ENCODE results near the gene LEP.

The LEP gene

DNA sequence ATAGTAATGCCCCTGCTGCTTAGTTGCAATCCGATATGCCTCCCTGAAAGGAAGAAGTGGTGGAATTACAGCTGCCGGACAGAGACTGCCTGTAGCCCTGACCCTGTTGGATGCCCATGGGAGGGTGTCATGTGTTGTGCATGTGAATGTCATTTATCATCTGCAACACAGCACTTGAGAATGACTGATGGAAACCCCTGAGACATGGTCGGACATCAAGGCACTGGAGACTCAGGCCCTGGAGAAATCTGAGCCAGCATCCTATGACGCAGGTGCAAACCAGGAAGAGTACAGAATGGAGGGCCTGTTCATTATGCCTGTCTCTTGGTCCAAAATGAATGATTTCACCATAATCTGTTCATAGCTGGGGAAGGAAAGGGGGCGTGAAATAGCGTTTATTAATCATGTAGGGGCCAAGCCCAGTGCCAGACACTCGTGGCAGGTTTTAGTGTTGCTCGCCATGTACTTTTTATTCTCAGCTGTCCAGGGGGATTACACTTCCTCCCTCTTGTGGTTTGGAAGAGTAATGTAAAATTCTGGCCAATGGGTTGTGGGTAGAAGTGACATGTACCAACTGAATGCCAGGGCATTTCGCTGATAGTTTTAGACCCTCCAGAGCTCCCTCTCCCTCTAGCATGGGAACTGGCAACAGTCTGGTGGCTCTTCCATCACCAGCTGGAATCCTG lies 23.0 kb upstream of the LEP start:
- TF ChIP-seq, protein P1, sequence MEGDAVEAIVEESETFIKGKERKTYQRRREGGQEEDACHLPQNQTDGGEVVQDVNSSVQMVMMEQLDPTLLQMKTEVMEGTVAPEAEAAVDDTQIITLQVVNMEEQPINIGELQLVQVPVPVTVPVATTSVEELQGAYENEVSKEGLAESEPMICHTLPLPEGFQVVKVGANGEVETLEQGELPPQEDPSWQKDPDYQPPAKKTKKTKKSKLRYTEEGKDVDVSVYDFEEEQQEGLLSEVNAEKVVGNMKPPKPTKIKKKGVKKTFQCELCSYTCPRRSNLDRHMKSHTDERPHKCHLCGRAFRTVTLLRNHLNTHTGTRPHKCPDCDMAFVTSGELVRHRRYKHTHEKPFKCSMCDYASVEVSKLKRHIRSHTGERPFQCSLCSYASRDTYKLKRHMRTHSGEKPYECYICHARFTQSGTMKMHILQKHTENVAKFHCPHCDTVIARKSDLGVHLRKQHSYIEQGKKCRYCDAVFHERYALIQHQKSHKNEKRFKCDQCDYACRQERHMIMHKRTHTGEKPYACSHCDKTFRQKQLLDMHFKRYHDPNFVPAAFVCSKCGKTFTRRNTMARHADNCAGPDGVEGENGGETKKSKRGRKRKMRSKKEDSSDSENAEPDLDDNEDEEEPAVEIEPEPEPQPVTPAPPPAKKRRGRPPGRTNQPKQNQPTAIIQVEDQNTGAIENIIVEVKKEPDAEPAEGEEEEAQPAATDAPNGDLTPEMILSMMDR (IDR thresholded peaks at IDR 0.05; ENCODE audit: extremely low read depth, insufficient read depth, missing control alignments) = no peak
- in situ Hi-C loops (cut with MboI; ENCODE audit: low pct_unique_long_range_greater_than_20kb, low sequenced_read_pairs, unreplicated experiment) = loop anchor here (25.0 kb wide), 1 partner anchor 506 kb away; no protein-coding TSS in a partner anchor
- no peak for DNase-seq (ENCODE audit: low spot score)

DNA sequence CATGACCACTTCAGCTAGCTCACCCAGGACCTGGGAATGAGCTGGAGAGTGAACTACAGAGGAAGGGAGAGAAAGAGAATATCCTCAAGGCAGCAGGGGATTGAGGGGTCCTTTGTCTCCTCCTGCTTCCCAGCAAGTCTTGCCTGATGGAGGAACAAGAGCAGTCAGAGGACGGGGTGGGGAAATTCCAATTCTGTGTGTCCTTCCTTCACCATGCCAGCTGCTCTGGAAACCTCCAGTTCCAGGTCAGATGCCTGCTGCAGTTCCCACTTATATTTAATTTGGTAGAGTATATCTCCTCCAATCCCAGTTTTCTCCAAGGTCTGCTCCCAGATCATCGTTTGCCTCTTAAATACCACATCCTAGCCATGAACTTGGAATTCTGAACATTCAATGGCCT lies 21.4 kb upstream of the LEP start:
- in situ Hi-C loops (cut with MboI; ENCODE audit: low pct_unique_long_range_greater_than_20kb, low sequenced_read_pairs, unreplicated experiment) = loop anchor here (25.0 kb wide), 1 partner anchor 507 kb away; no protein-coding TSS in a partner anchor
- DNase-seq (ENCODE audit: low spot score) = no peak
- TF ChIP-seq, protein P1 (IDR thresholded peaks at IDR 0.05; ENCODE audit: extremely low read depth, insufficient read depth, missing control alignments) = no peak

DNA sequence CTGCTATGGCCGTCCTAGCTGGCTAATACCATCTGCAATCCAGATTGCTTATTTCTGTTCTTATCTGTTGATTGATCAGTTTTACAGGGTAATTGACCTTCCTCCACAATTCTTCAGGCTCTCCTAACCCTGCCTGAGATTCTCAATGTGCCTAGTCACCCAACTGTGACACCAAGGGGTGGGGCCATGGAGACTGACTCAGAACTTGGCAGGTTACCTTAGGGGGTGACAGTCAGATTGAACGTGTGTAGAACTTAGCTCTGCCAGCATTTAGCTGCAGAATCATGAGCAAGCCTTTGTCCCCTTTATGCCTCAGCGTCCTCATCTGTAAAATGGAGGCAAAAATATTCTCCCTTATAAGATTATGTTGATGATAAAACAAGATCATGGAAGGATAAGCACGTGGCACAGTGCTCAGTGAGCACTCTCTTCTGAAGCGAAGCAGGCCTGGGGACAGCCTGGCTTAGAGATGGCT lies 19.1 kb upstream of the LEP start:
- in situ Hi-C loops (cut with MboI; ENCODE audit: low pct_unique_long_range_greater_than_20kb, low sequenced_read_pairs, unreplicated experiment) = loop anchor here (25.0 kb wide), 1 partner anchor 510 kb away; no protein-coding TSS in a partner anchor
- TF ChIP-seq, protein P1 (IDR thresholded peaks at IDR 0.05; ENCODE audit: extremely low read depth, insufficient read depth, missing control alignments) = no peak
- no peak for DNase-seq (ENCODE audit: low spot score)

DNA sequence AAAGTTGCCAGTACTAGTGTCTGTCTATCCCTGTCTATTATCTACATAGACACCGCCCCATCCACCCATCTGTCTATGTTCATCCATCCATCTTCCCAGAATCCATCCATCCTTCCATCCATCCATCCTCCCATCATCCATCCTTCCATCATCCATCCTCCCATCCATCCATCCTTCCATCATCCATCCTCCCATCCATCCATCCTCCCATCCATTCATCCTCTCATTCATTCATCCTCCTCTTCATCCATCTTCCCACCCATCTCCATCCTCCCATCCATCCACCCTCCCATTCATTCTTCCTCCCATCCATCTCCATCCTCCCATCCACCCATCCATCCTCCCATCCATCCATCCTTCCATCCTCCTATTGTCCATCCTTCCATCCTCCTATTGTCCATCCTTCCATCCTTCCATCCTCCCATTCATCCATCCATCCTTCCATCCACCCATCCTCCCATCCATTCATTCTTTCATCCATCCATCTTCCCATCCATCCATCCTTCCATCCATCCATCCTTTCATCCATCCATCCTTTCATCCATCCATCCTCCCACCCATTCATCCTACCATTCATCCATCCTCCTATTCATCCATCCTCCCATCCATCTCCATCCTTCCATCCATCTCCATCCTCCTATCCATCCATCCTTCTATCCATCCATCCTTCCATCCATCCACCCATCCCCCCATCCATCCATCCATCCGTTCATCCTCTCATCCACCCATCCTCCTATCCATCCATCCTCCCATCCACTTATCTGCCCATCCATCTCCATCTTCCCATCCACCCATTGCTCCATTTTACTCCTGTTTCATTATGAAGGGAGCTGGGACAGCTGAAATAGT lies 14.7 kb upstream of the LEP start:
- no peak for DNase-seq (ENCODE audit: low spot score)
- TF ChIP-seq, protein P1 (IDR thresholded peaks at IDR 0.05; ENCODE audit: extremely low read depth, insufficient read depth, missing control alignments) = no peak
- in situ Hi-C loops (cut with MboI; ENCODE audit: low pct_unique_long_range_greater_than_20kb, low sequenced_read_pairs, unreplicated experiment) = no loop called here

DNA sequence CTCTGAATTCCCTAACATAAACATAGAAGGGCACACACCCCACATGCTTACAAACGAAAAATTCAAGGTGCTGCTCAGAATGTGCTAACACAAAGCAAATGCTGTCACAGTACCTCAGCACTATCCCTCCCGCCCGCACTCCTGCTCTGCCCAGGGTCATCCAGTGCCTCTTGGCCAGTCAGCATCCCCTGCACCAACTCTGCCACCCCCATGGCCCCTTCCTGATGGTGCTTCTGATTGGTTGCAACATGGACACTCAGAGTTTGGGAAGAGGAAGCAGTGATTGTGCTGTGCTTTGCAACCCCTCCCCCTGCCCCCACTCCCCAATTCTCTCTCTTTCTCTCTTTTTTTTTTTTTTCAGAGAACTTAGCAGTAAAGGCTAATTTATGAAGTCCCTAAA lies 13.8 kb upstream of the LEP start:
- in situ Hi-C loops (cut with MboI; ENCODE audit: low pct_unique_long_range_greater_than_20kb, low sequenced_read_pairs, unreplicated experiment) = no loop called here
- DNase-seq (ENCODE audit: low spot score) = no peak
- TF ChIP-seq, protein P1 (IDR thresholded peaks at IDR 0.05; ENCODE audit: extremely low read depth, insufficient read depth, missing control alignments) = no peak

DNA sequence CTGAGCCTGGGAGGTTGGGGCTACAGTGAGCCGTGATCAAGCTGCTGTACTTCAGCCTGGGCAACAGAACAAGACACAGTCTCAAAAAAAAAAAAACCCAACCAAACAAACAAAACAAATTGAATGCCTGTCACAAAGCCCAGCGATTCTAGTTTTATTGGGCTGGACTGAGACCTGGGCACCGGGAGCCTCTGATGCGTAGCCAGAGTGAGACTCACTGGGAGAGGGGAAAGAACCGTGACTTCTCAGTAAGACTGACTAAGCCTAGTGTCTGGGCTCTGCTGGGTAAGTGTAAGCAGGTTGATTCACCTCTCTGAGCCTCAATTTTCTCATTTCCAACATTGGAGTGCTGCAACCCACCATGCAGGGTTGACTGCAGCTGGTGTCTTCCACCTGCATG lies 10.1 kb upstream of the LEP start:
- TF ChIP-seq, protein P1 (IDR thresholded peaks at IDR 0.05; ENCODE audit: extremely low read depth, insufficient read depth, missing control alignments) = no peak
- no peak for DNase-seq (ENCODE audit: low spot score)
- in situ Hi-C loops (cut with MboI; ENCODE audit: low pct_unique_long_range_greater_than_20kb, low sequenced_read_pairs, unreplicated experiment) = no loop called here

Data from GM13977 (cell line).